Motor neuron (in vitro differentiated cells): Measurements from ENCODE around the gene CDKL1. TPM values are rescaled to one million over a fixed set of nuclear protein-coding genes. Genes with fewer than 3 reads are reported as not detected.
"Not testable (repeated sequence)": the region's sequence is repeated elsewhere in the genome, so short reads cannot be mapped to it uniquely, and the experiment has no call there.

Source experiments
- ATAC-seq, 8 experiments: fragments of 200-7000 bp; cut with Tn5 transposase; replicated peaks in 6 of 8; 2 replicates each; pipeline ENCODE4 v1.8.0; 2021; ENCODE audit warnings: mild to moderate bottlenecking in 8 of 8, moderate library complexity in 8 of 8
- H3K27ac ChIP-seq, 2 donors: fragments of 250-450 bp; sonication (Bioruptor Pico); 2 replicates each; pipeline ENCODE4 v1.9.0; 2021; ENCODE audit warnings: antibody characterized with exemption in 2 of 2, mild to moderate bottlenecking in 2 of 2, moderate library complexity in 1 of 2
- H3K4me1 ChIP-seq, 2 donors: fragments of 250-450 bp; sonication (Bioruptor Pico); replicated peaks in 1 of 2; 2 replicates each; pipeline ENCODE4 v1.6.1; 2021; ENCODE audit warnings: antibody characterized with exemption in 2 of 2, mild to moderate bottlenecking in 2 of 2, moderate library complexity in 1 of 2
- H3K4me3 ChIP-seq, 5 donors: fragments of 250-450 bp; sonication (Bioruptor Pico); 2 replicates each; pipeline ENCODE4 v1.9.0; 2021; ENCODE audit warnings: antibody characterized with exemption in 5 of 5, mild to moderate bottlenecking in 5 of 5, moderate library complexity in 4 of 5
- WGBS, 10 experiments: fragments of 450-650 bp; shearing (Covaris generic); methylation state at CpG; one replicate each; pipeline ENCODE4 v1.0.0; 2022; 5-methylcytosine and 5-hydroxymethylcytosine counted together
- in situ Hi-C, 9 experiments: fragments of 400-800 bp; cut with MboI; loops; one replicate each; pipeline ENCODE4 v1.15.0; 2021; ENCODE audit warnings: low sequenced_read_pairs in 9 of 9, low pct_unique_long_range_greater_than_20kb in 2 of 9; ENCODE audit not compliant: unreplicated experiment in 9 of 9
- total RNA-seq, 8 experiments: library from RNA; unstranded; fragments of 300-600 nt; gene quantifications; 2 replicates each; pipeline versions ENCODE4 v1.2.3 to v1.2.4, GENCODE V29; 2022

CDKL1 gene
- total RNA-seq, 8 experiments from 2014 or later = 1.2 to 8.4 (median 2.5) TPM

GRCh38 chr14:50380455-50380854, 16.2 kb downstream of the CDKL1 start:
- WGBS, 10 experiments = 80 to 100% (median 100%) methylated on average over 1 of the region's 1 CpG; no CpG with 5 or more reads in 5 of the 10 experiments
- no peak overlapping the region for H3K4me3 ChIP-seq
- no peak overlapping the region for H3K27ac ChIP-seq
- ATAC-seq = no peak
- in situ Hi-C loops = no loop called here
- peaks cover 9 to 13% of the 10 kb centered on the region in 2 donors for H3K4me1 ChIP-seq

DNA sequence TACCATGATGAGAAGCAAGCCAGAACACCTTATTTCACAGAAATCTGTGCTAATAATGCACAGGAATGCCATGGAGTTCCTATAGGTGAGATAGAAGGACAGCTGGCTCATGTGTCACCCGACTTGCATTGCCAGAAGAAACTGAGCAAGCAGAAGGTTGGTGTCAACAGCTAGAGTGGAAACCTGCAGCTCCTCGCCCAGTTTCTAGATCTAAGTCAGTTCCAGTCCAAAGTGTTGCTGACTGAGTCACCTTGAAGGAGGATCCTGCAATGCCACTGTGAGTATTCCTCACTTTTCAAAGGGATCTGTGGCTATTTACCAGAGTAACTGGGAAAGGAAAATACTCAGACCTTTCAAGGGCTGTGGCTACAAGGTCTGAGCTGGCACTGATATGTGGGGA, 17.1 kb downstream of the CDKL1 start:
- in situ Hi-C loops = no loop called here
- Histone ChIP-seq H3K4me1 (peaks cover 9 to 13% of the 10 kb centered on the region in 2 donors), H3K27ac (no peak overlapping the region), H3K4me3 (no peak overlapping the region)
- 40 to 100% (median 80%) methylated on average over 1 to 2 of the region's 2 CpGs; no CpG with 5 or more reads in 5 of the 10 experiments for WGBS, 10 experiments
- no peak for ATAC-seq

DNA sequence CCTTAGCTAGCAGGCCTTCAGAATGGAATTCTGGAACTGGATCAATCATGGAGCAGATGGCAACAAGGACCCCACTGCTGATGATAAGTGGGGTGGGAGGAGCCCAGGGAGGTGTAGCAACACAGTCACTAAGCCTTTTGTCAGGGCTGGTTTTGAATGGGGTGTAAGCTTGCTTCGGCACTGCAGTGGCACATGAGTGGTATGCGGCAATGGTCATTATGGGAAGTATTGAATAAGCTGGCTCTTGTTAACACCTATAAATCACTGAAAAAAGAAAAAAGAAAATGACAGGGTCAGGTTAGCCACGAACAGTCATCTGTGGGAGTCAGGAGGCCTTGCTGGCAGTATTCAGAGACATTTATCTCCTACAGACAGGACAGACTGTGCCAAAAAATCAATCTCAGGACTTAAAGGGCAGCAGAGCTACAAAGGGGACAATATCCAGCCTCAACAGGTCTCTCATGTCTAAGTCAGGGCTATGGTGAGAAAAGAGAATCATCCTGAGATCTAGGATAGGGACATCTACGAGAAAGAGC, 19.1 kb downstream of the CDKL1 start:
- H3K4me3 ChIP-seq = no peak overlapping the region
- peaks cover 9 to 13% of the 10 kb centered on the region in 2 donors for H3K4me1 ChIP-seq
- H3K27ac ChIP-seq = no peak overlapping the region
- 10 to 100% (median 71%) methylated on average over 1 to 4 of the region's 4 CpGs for WGBS, 10 experiments
- in situ Hi-C loops = no loop called here
- ATAC-seq = peak in 5 of 8 experiments; percentile 69 to 86 (median 79)

DNA sequence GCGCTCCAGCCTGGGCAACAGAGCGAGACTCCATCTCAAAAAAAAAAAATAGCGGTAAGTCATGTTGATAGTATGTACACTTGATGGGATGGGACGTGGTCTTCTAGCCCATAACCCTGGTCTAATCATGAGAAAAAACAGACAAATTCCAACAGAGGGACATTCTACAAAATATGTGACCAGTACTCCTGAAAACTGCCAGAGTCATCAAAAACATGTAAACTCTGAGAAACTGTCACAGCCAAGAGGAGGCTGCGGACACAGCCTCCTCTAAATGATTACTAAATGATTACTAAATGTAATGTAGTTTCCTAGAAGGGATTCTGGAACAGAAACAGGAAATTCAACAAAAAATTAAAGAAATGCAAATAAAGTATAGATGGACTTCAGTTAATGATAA, 20.9 kb downstream of the CDKL1 start:
- in situ Hi-C loops = no loop called here
- ATAC-seq = no peak
- 84 to 100% (median 100%) methylated on average over 1 to 3 of the region's 5 CpGs; no CpG with 5 or more reads in 2 of the 10 experiments for WGBS, 10 experiments
- Histone ChIP-seq H3K4me3 (no peak overlapping the region), H3K4me1 (peaks cover 9 to 13% of the 10 kb centered on the region in 2 donors), H3K27ac (no peak overlapping the region)

- Histone ChIP-seq H3K4me3 (no peak overlapping the region), H3K27ac (no peak overlapping the region), H3K4me1 (peaks cover 9 to 13% of the 10 kb centered on the region in 2 donors)
- no peak for ATAC-seq
- in situ Hi-C loops = no loop called here
- WGBS, 10 experiments = 74 to 100% (median 92%) methylated on average over 2 to 3 of the region's 3 CpGs; no CpG with 5 or more reads in 1 of the 10 experiments
These were observed 22.7 kb downstream of the CDKL1 start for GRCh38 chr14:50373959-50374358.

DNA sequence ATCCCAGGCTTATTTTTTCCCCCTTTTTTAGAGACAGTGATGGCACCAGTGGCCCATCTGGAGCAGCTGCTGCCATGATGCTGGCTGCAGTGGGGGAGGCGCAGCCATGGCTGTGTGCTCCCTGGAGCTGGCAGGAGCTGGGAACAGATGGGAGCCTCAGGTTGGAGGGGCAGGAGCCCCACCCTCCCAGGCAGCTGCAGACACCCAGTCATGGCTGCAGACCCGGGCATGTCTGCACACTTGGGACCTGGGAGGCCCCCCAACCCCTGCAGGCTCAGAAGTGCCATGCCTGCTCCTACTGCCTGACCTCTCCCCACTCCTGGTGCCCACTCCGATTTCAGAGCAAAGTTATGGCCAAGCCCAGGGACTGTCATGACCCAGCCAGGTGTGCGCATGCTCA, 25.1 kb downstream of the CDKL1 start:
- H3K27ac ChIP-seq = no peak overlapping the region
- 80 to 100% (median 83%) methylated on average over 1 of the region's 4 CpGs; no CpG with 5 or more reads in 7 of the 10 experiments for WGBS, 10 experiments
- no peak overlapping the region for H3K4me3 ChIP-seq
- in situ Hi-C loops = no loop called here
- no peak for ATAC-seq
- no peaks in the 10 kb centered on the region for H3K4me1 ChIP-seq

DNA sequence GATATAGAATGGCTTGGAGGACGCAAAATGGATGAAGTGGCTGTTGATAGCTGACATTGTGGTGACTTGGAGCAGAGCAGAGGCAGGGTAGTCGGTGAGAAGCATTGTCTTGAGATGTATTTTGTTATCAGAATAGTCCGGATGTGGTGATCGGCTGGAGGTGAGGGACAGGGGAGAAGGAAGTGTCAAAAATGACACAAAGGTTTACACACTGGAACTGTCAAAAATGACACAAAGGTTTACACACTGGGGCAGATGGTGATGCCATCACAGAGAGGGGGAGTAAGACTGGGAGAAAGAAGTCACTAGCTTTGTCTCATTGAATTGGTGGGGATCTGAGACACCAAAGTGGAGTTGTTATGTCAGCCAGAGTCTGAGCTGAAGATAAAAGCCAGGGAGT, 30.1 kb downstream of the CDKL1 start:
- Histone ChIP-seq H3K4me1 (no peaks in the 10 kb centered on the region), H3K4me3 (no peak overlapping the region), H3K27ac (no peak overlapping the region)
- in situ Hi-C loops = no loop called here
- no peak for ATAC-seq
- 86 to 100% (median 97%) methylated on average over 1 to 4 of the region's 4 CpGs; no CpG with 5 or more reads in 3 of the 10 experiments for WGBS, 10 experiments

DNA sequence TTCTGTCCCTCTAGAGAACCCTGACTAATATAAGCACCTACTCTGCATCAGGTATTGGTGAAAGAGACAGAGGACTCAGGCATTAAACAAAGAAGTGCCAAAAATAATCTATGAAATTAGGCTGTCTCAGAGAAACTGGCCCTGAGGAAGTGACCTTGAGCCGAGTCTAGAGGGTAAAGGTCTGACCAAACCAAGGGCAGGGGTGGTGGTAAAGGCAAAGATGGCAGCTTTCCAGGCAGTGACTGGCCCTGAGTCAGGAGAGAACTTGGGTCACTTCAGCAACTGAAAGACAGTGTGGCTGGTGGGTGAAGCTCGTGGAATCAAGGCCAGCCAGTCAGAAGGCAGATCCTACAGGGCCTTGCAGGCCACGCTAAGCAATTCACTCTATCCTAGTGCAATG, 30.6 kb downstream of the CDKL1 start:
- no peak for ATAC-seq
- 80 to 94% (median 93%) methylated on average over 2 to 3 of the region's 3 CpGs; no CpG with 5 or more reads in 7 of the 10 experiments for WGBS, 10 experiments
- in situ Hi-C loops = no loop called here
- Histone ChIP-seq H3K4me3 (no peak overlapping the region), H3K27ac (no peak overlapping the region), H3K4me1 (no peaks in the 10 kb centered on the region)

DNA sequence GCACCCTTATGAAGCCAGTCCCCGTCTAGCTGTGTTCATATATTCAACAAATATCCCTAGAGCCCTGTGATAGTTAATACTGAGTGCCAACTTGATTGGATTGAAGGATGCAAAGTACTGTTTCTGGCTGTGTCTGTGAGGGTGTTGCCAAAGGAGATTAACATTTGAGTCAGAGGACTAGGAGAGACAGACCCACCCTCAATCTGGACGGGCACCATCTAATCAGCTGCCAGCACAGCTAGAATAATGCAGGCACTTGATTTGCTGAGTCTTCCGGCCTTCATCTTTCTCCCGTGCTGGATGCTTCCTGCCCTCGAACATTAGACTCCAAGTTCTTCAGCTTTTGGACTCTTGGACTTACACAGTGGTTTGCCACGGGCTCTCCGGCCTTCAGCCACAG, 31.1 kb downstream of the CDKL1 start:
- H3K27ac ChIP-seq, ATAC-seq, H3K4me3 ChIP-seq, H3K4me1 ChIP-seq, in situ Hi-C loops: not testable (repeated sequence)
- WGBS, 10 experiments = 18 to 83% (median 67%) methylated on average over 2 to 7 of the region's 7 CpGs; no CpG with 5 or more reads in 3 of the 10 experiments

GRCh38 chr14:50364792-50365191, 31.9 kb downstream of the CDKL1 start:
- H3K27ac ChIP-seq = no peak overlapping the region

DNA sequence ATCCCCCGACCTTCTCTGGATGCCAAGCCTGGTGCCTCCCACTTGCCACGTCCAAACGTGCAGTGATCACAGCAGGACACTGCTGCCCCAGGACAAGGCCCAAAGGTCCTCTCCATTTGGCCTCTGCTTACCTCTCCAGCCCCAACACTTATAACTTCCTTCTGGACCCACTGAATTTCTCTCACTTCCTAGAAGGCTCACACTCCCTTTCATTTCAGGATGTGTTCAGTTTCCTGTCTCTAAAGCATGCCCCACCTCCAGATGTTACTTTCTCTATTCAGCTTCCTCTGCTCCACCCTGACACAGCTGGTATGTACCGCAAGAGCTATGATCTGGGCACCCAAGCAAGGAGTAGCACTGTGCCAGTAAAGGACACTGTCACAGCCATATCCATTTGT, 33.0 kb downstream of the CDKL1 start:
- no peak overlapping the region for H3K27ac ChIP-seq
- 0 to 100% (median 57%) methylated on average over 1 to 4 of the region's 4 CpGs; no CpG with 5 or more reads in 2 of the 10 experiments for WGBS, 10 experiments
- in situ Hi-C loops = no loop called here
- peak in 3 of 8 experiments; percentile 65 to 98 (median 95) for ATAC-seq
- no peak overlapping the region for H3K4me3 ChIP-seq
- no peaks in the 10 kb centered on the region for H3K4me1 ChIP-seq

More at GRCh38 chr14:50364792-50365191, 31.9 kb downstream of the CDKL1 start:
- WGBS, 10 experiments = 88 to 100% (median 100%) methylated on average over 1 of the region's 1 CpG; no CpG with 5 or more reads in 5 of the 10 experiments
- ATAC-seq = no peak
- in situ Hi-C loops = no loop called here
- Histone ChIP-seq H3K4me1 (no peaks in the 10 kb centered on the region), H3K4me3 (no peak overlapping the region)

DNA sequence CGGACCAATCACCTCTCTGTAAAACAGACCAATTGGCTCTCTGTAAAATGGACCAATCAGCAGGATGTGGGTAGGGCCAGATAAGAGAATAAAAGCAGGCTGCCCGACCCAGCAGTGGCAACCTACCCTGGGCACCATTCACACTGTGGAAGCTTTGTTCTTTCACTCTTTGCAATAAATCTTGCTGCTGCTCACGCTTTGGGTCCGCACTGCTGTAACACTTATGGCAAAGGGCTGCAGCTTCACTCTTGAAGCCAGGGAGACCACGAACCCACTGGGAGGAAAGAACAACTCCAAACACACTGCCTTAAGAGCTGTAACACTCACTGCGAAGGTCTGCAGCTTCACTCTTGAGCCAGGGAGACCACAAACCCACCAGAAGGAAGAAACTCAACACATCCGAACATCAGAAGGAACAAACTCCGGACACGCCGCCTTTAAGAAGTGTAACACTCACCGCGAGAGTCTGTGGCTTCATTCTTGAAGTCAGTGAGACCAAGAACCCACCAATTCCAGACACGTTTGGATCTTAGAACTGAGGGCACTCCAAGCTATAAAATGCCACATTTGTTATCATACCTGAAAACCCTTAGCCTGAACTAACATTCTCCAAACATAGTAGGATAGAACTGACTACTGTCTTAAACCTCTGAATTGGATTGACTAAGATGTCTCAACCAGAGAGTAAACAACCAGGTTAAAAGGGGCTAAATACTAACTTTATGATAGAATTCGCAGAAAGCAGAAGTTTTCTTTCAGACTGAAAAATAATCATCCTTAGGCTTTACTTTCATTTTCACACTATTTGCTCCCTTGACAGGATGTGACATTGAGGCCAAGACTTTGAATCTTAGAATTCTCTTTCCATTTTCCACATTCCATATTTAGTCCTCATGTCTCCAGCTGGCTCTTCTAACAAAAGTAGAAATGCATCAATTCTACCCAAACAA, 33.6 kb downstream of the CDKL1 start:
- WGBS, 10 experiments = 48 to 92% (median 84%) methylated on average over 1 to 8 of the region's 14 CpGs; no CpG with 5 or more reads in 4 of the 10 experiments
- in situ Hi-C loops = no loop called here
- ATAC-seq = peak in 2 of 8 experiments; percentile 36 to 37

More for the DNA sequence above, 33.6 kb downstream of the CDKL1 start:
- no peak overlapping the region for H3K27ac ChIP-seq
- H3K4me1 ChIP-seq = no peaks in the 10 kb centered on the region
- no peak overlapping the region for H3K4me3 ChIP-seq
